Measurements from ENCODE around the gene ALAS2. TPM values are rescaled to one million over a fixed set of nuclear protein-coding genes. Genes with fewer than 3 reads are reported as not detected.

ALAS2 gene
- total and polyA plus RNA-seq, 2 donors from 2014 or later: 0.79 TPM; not detected in 1

GRCh38 chrX:55028611-55029010 lies 2.2 kb downstream of the ALAS2 start:
- no peak for FAIRE-seq

GRCh38 chrX:55028040-55028439 lies 2.7 kb downstream of the ALAS2 start:
- Histone ChIP-seq H3K4me1 (ENCODE audit: control insufficient read depth in 2 of 3, insufficient read depth in 2 of 3, low read depth in 1 of 3, low read length in 3 of 3) (no peaks in the 10 kb centered on the region), H3K9ac (ENCODE audit: low read length in 3 of 3) (no peak overlapping the region), H3K9me3 (ENCODE audit: control insufficient read depth in 2 of 3, insufficient read depth in 1 of 3, low read length in 3 of 3) (no peaks in the 10 kb centered on the region), H3K4me3 (ENCODE audit: low read length in 3 of 3) (no peak overlapping the region), H3K36me3 (ENCODE audit: control insufficient read depth in 2 of 3, insufficient read depth in 3 of 3, low read length in 3 of 3) (no peaks in the 10 kb centered on the region), H3K27ac (ENCODE audit: low read depth in 2 of 2, low read length in 2 of 2) (no peak overlapping the region), H3K27me3 (ENCODE audit: control insufficient read depth, insufficient read depth, low read length) (no peaks in the 10 kb centered on the region)
- intact Hi-C loops (cut with DNase I): no loop called here
- no peak for TF ChIP-seq CTCF (IDR thresholded peaks at IDR 0.05; ENCODE audit: borderline replicate concordance, extremely low read depth, insufficient read depth)
- FAIRE-seq (no peak), DNase-seq (no peak)

More at GRCh38 chrX:55028611-55029010, 2.2 kb downstream of the ALAS2 start:
- Histone ChIP-seq H3K9me3 (ENCODE audit: control insufficient read depth in 2 of 3, insufficient read depth in 1 of 3, low read length in 3 of 3) (no peaks in the 10 kb centered on the region), H3K4me1 (ENCODE audit: control insufficient read depth in 2 of 3, insufficient read depth in 2 of 3, low read depth in 1 of 3, low read length in 3 of 3) (no peaks in the 10 kb centered on the region), H3K27ac (ENCODE audit: low read depth in 2 of 2, low read length in 2 of 2) (no peak overlapping the region), H3K27me3 (ENCODE audit: control insufficient read depth, insufficient read depth, low read length) (no peaks in the 10 kb centered on the region), H3K4me3 (ENCODE audit: low read length in 3 of 3) (no peak overlapping the region), H3K36me3 (ENCODE audit: control insufficient read depth in 2 of 3, insufficient read depth in 3 of 3, low read length in 3 of 3) (no peaks in the 10 kb centered on the region), H3K9ac (ENCODE audit: low read length in 3 of 3) (no peak overlapping the region)
- DNase-seq: no peak
- TF ChIP-seq CTCF (IDR thresholded peaks at IDR 0.05; ENCODE audit: borderline replicate concordance, extremely low read depth, insufficient read depth): no peak
- intact Hi-C loops (cut with DNase I): no loop called here

GRCh38 chrX:55026840-55027239 lies 3.9 kb downstream of the ALAS2 start:
- no peak for DNase-seq
- H3K36me3 ChIP-seq (ENCODE audit: control insufficient read depth in 2 of 3, insufficient read depth in 3 of 3, low read length in 3 of 3): no peaks in the 10 kb centered on the region
- no peaks in the 10 kb centered on the region for H3K9me3 ChIP-seq (ENCODE audit: control insufficient read depth in 2 of 3, insufficient read depth in 1 of 3, low read length in 3 of 3)
- H3K27me3 ChIP-seq (ENCODE audit: control insufficient read depth, insufficient read depth, low read length): no peaks in the 10 kb centered on the region
- TF ChIP-seq CTCF (IDR thresholded peaks at IDR 0.05; ENCODE audit: borderline replicate concordance, extremely low read depth, insufficient read depth): no peak
- intact Hi-C loops (cut with DNase I): no loop called here
- H3K4me1 ChIP-seq (ENCODE audit: control insufficient read depth in 2 of 3, insufficient read depth in 2 of 3, low read depth in 1 of 3, low read length in 3 of 3): no peaks in the 10 kb centered on the region
- H3K27ac ChIP-seq (ENCODE audit: low read depth in 2 of 2, low read length in 2 of 2): no peak overlapping the region
- no peak overlapping the region for H3K4me3 ChIP-seq (ENCODE audit: low read length in 3 of 3)
- no peak for FAIRE-seq
- H3K9ac ChIP-seq (ENCODE audit: low read length in 3 of 3): no peak overlapping the region

- no peak overlapping the region for H3K27ac ChIP-seq (ENCODE audit: low read depth in 2 of 2, low read length in 2 of 2)
- H3K4me1 ChIP-seq (ENCODE audit: control insufficient read depth in 2 of 3, insufficient read depth in 2 of 3, low read depth in 1 of 3, low read length in 3 of 3): no peaks in the 10 kb centered on the region
- no peaks in the 10 kb centered on the region for H3K9me3 ChIP-seq (ENCODE audit: control insufficient read depth in 2 of 3, insufficient read depth in 1 of 3, low read length in 3 of 3)
- intact Hi-C loops (cut with DNase I): no loop called here
- H3K9ac ChIP-seq (ENCODE audit: low read length in 3 of 3): no peak overlapping the region
- no peak for TF ChIP-seq CTCF (IDR thresholded peaks at IDR 0.05; ENCODE audit: borderline replicate concordance, extremely low read depth, insufficient read depth)
- no peak overlapping the region for H3K4me3 ChIP-seq (ENCODE audit: low read length in 3 of 3)
- H3K27me3 ChIP-seq (ENCODE audit: control insufficient read depth, insufficient read depth, low read length): no peaks in the 10 kb centered on the region
- H3K36me3 ChIP-seq (ENCODE audit: control insufficient read depth in 2 of 3, insufficient read depth in 3 of 3, low read length in 3 of 3): no peaks in the 10 kb centered on the region
- FAIRE-seq (no peak), DNase-seq (no peak)
Observed at GRCh38 chrX:55026143-55026542, 4.6 kb downstream of the ALAS2 start.
